CD14-positive monocyte (primary cell): ENCODE measurements around the gene TLCD2. TPM values are rescaled to one million over a fixed set of nuclear protein-coding genes. Genes with fewer than 3 reads are reported as not detected.
"Not testable (repeated sequence)": the region's sequence is repeated elsewhere in the genome, so short reads cannot be mapped to it uniquely, and the experiment has no call there.

Experiments
- DNase-seq, 3 donors: peaks; one replicate each; pipeline ENCODE4 v3.0.0-alpha.2; 2011 to 2022
- H2AFZ ChIP-seq: 2 replicates; pipeline ENCODE4 v1.6.0; 2012; ENCODE audit warnings: mild to moderate bottlenecking, low read depth, low read length, inconsistent platforms; ENCODE audit not compliant: insufficient read depth, poor library complexity, severe bottlenecking
- H3K27ac ChIP-seq, 2 donors: 1 replicate in 1 of 2; 2 replicates in 1 of 2; pipeline ENCODE4 v1.5.1; 2012 to 2013; ENCODE audit warnings: low read length in 2 of 2, control low read depth in 1 of 2, inconsistent platforms in 1 of 2, low read depth in 1 of 2, mild to moderate bottlenecking in 1 of 2
- H3K27me3 ChIP-seq, 2 donors: one replicate each; pipeline versions ENCODE4 v1.6.0 to v1.6.1; 2011 to 2013; ENCODE audit warnings: low read length in 2 of 2; ENCODE audit not compliant: control insufficient read depth in 2 of 2, insufficient read depth in 2 of 2
- H3K36me3 ChIP-seq, 2 donors: replicated peaks in 1 of 2; 1 replicate in 1 of 2; 2 replicates in 1 of 2; pipeline versions ENCODE4 v1.5.1 to v1.6.1; 2012 to 2013; ENCODE audit warnings: low read length in 2 of 2, control low read depth in 1 of 2, inconsistent platforms in 1 of 2, mild to moderate bottlenecking in 1 of 2; ENCODE audit not compliant: insufficient read depth in 2 of 2, control insufficient read depth in 1 of 2
- H3K4me1 ChIP-seq, 2 donors: 1 replicate in 1 of 2; 2 replicates in 1 of 2; pipeline versions ENCODE4 v1.5.1 to v1.6.1; 2012 to 2013; ENCODE audit warnings: low read length in 2 of 2, control low read depth in 1 of 2, inconsistent platforms in 1 of 2, mild to moderate bottlenecking in 1 of 2, moderate library complexity in 1 of 2; ENCODE audit not compliant: insufficient read depth in 2 of 2, control insufficient read depth in 1 of 2
- H3K4me2 ChIP-seq: replicated peaks from 2 replicates; pipeline ENCODE3; 2012; ENCODE audit warnings: low read length, moderate library complexity, mild to moderate bottlenecking; ENCODE audit not compliant: poor library complexity, severe bottlenecking; ENCODE audit errors: extremely low read depth
- H3K4me3 ChIP-seq, 3 experiments: fragments of 200-600 bp in 1 of 3; sonication (generic) in 1 of 3; replicated peaks in 1 of 3; 1 replicate in 2 of 3; 2 replicates in 1 of 3; pipeline ENCODE4 v1.5.1; 2011 to 2013; ENCODE audit warnings: low read length in 3 of 3, mild to moderate bottlenecking in 3 of 3, control low read depth in 2 of 3, low read depth in 2 of 3, inconsistent platforms in 1 of 3, moderate library complexity in 1 of 3
- H3K79me2 ChIP-seq: 2 replicates; pipeline ENCODE4 v1.6.0; 2012; ENCODE audit warnings: mild to moderate bottlenecking, control low read depth, inconsistent platforms, low read length, moderate library complexity; ENCODE audit not compliant: insufficient read depth
- H3K9ac ChIP-seq: 2 replicates; pipeline ENCODE4 v1.6.0; 2017; ENCODE audit warnings: low read length, mild to moderate bottlenecking; ENCODE audit not compliant: insufficient read depth, poor library complexity, severe bottlenecking
- H3K9me3 ChIP-seq, 2 donors: replicated peaks in 1 of 2; 1 replicate in 1 of 2; 2 replicates in 1 of 2; pipeline versions ENCODE4 v1.5.1 to v1.6.1; 2012 to 2013; ENCODE audit warnings: low read length in 2 of 2, control low read depth in 1 of 2; ENCODE audit not compliant: control insufficient read depth in 1 of 2, insufficient read depth in 1 of 2
- H4K20me1 ChIP-seq: 2 replicates; pipeline ENCODE4 v1.6.0; 2012; ENCODE audit warnings: mild to moderate bottlenecking, low read length, control low read depth, moderate library complexity; ENCODE audit not compliant: insufficient read depth
- H3K27ac Mint-ChIP-seq, 7 donors: one replicate each; pipeline ENCODE4 v1.8.0; 2020; ENCODE audit warnings: mild to moderate bottlenecking in 7 of 7, mixed read lengths in 7 of 7, moderate library complexity in 6 of 7, inconsistent platforms in 2 of 7
- H3K27me3 Mint-ChIP-seq, 3 donors: one replicate each; pipeline ENCODE4 v1.8.0; 2021 to 2022; ENCODE audit warnings: low read depth in 3 of 3, mild to moderate bottlenecking in 3 of 3, mixed read lengths in 3 of 3, moderate library complexity in 3 of 3, inconsistent platforms in 1 of 3
- H3K36me3 Mint-ChIP-seq, 2 donors: one replicate each; pipeline ENCODE4 v1.8.0; 2020; ENCODE audit warnings: mixed read lengths in 2 of 2, inconsistent platforms in 1 of 2, mild to moderate bottlenecking in 1 of 2
- H3K4me1 Mint-ChIP-seq: one replicate; pipeline ENCODE4 v1.8.0; 2020; ENCODE audit warnings: mild to moderate bottlenecking, mixed read lengths
- H3K4me3 Mint-ChIP-seq, 2 donors: one replicate each; pipeline ENCODE4 v1.8.0; 2020; ENCODE audit warnings: mild to moderate bottlenecking in 2 of 2, mixed read lengths in 2 of 2, moderate library complexity in 1 of 2
- H3K9me3 Mint-ChIP-seq, 7 donors: one replicate each; pipeline ENCODE4 v1.8.0; 2020 to 2022; ENCODE audit warnings: mixed read lengths in 7 of 7, mild to moderate bottlenecking in 6 of 7, moderate library complexity in 6 of 7, inconsistent platforms in 2 of 7
- WGBS: methylation state at CpG from one replicate; pipeline ENCODE4 v1.1.5; 2013; ENCODE audit warnings: missing lambda C conversion rate; ENCODE audit not compliant: insufficient coverage; 5-methylcytosine and 5-hydroxymethylcytosine counted together
- intact Hi-C, 2 donors: fragments of 100-400 bp; cut with micrococcal nuclease; formaldehyde crosslinking; loops; one replicate each; pipeline versions ENCODE4 v1.15.0 to v1.15.1; 2023
- polyA plus RNA-seq, 3 donors: library from polyadenylated mRNA; depleted of rRNA in 1 of 3; unstranded in 2 of 3; stranded (reverse) in 1 of 3; fragments of 300-500 nt in 2 of 3; fragments of >200 nt in 1 of 3; fragmentation: Illumina TruSeq in 2 of 3; gene quantifications; 1 replicate in 2 of 3; 2 replicates in 1 of 3; pipeline ENCODE4 v1.2.3, GENCODE V29; 2012 to 2021
- TF ChIP-seq, protein P1 (sequence below): fragments of 200-600 bp; IDR thresholded peaks from one replicate; pipeline ENCODE4 v1.8.0; 2022; ENCODE audit warnings: antibody characterized with exemption, mild to moderate bottlenecking

TLCD2 gene
- polyA plus RNA-seq, 3 donors = 0.03 TPM; not detected in 2

- Histone ChIP-seq H3K9ac (no peak overlapping the region), H3K36me3 (peaks cover 77 to 82% of the 10 kb centered on the region in 2 donors), H4K20me1 (peaks cover 48% of the 10 kb centered on the region), H2AFZ (no peak overlapping the region), H3K9me3 (no peaks in the 10 kb centered on the region), H3K4me3 (no peak overlapping the region), H3K79me2 (no peaks in the 10 kb centered on the region), H3K27ac (no peak overlapping the region), H3K4me2 (no peak overlapping the region), H3K27me3 (no peaks in the 10 kb centered on the region), H3K4me1 (peaks cover 13 to 18% of the 10 kb centered on the region in 2 donors)
- H3K27me3 Mint-ChIP-seq = no peaks in the 10 kb centered on the region
- 100% methylated on average over 8 of the region's 14 CpGs for WGBS
- peaks cover 12% of the 10 kb centered on the region for H3K4me1 Mint-ChIP-seq
- peak overlapping the region in 1 of 7 donors; percentile 13 for H3K27ac Mint-ChIP-seq
- peak overlapping the region in 1 of 2 donors; percentile 42 for H3K4me3 Mint-ChIP-seq
- no peak for DNase-seq
- TF ChIP-seq, protein P1, sequence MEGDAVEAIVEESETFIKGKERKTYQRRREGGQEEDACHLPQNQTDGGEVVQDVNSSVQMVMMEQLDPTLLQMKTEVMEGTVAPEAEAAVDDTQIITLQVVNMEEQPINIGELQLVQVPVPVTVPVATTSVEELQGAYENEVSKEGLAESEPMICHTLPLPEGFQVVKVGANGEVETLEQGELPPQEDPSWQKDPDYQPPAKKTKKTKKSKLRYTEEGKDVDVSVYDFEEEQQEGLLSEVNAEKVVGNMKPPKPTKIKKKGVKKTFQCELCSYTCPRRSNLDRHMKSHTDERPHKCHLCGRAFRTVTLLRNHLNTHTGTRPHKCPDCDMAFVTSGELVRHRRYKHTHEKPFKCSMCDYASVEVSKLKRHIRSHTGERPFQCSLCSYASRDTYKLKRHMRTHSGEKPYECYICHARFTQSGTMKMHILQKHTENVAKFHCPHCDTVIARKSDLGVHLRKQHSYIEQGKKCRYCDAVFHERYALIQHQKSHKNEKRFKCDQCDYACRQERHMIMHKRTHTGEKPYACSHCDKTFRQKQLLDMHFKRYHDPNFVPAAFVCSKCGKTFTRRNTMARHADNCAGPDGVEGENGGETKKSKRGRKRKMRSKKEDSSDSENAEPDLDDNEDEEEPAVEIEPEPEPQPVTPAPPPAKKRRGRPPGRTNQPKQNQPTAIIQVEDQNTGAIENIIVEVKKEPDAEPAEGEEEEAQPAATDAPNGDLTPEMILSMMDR = no peak
- peaks cover 72 to 83% of the 10 kb centered on the region in 2 donors for H3K36me3 Mint-ChIP-seq
- no peaks in the 10 kb centered on the region for H3K9me3 Mint-ChIP-seq
- intact Hi-C loops = no loop called here
Measured at GRCh38 chr17:1653735-1654134, 56.4 kb downstream of the TLCD2 start.

- H3K79me2 ChIP-seq, DNase-seq, H3K9me3 Mint-ChIP-seq, H3K4me3 ChIP-seq, H3K9ac ChIP-seq, H3K27me3 Mint-ChIP-seq, H3K4me2 ChIP-seq, H3K9me3 ChIP-seq, H3K27ac ChIP-seq, H3K27me3 ChIP-seq, H3K4me3 Mint-ChIP-seq, H2AFZ ChIP-seq, intact Hi-C loops, H3K27ac Mint-ChIP-seq: not testable (repeated sequence)
- peaks cover 63 to 75% of the 10 kb centered on the region in 2 donors for H3K36me3 Mint-ChIP-seq
- peaks cover 68 to 73% of the 10 kb centered on the region in 2 donors for H3K36me3 ChIP-seq
- WGBS = 100% methylated on average over 3 of the region's 7 CpGs
- peaks cover 21 to 27% of the 10 kb centered on the region in 2 donors for H3K4me1 ChIP-seq
- H4K20me1 ChIP-seq = peaks cover 39% of the 10 kb centered on the region
- peaks cover 18% of the 10 kb centered on the region for H3K4me1 Mint-ChIP-seq
Measured at GRCh38 chr17:1652794-1653193, 57.4 kb downstream of the TLCD2 start.

Other genes with a start within 250 kb of the TLCD2 start
- 1 to 10 TPM; 2.5 to 9.5 (median 3.1) TPM for gene MYO1C, start 217.7 kb downstream of the TLCD2 start, polyA plus RNA-seq
- gene INPP5K, start 193.8 kb downstream of the TLCD2 start, polyA plus RNA-seq = 10 to 100 TPM; 50.3 to 58.7 (median 53.0) TPM
- gene PITPNA, start 147.6 kb downstream of the TLCD2 start, polyA plus RNA-seq = 10 to 100 TPM; 43.5 to 46.4 (median 45.0) TPM
- 100 to 1,000 TPM; 115 to 151 (median 117) TPM for gene SLC43A2, start 81.5 kb downstream of the TLCD2 start, polyA plus RNA-seq
- gene SCARF1, start 64.6 kb downstream of the TLCD2 start, polyA plus RNA-seq = 10 to 100 TPM in 1 of 3 donors, 1 to 10 TPM in 2; 5.2 to 23.4 (median 6.3) TPM
- gene RILP, start 60.5 kb downstream of the TLCD2 start, polyA plus RNA-seq = 10 to 100 TPM; 23.8 to 49.5 (median 49.4) TPM
- 100 to 1,000 TPM in 1 of 3 donors, 10 to 100 TPM in 2; 53.3 to 128 (median 78.0) TPM for gene PRPF8, start 25.5 kb downstream of the TLCD2 start, polyA plus RNA-seq
- 10 to 100 TPM in 1 of 3 donors, 1 to 10 TPM in 2; 6.2 to 45.4 (median 8.8) TPM for gene WDR81, start 14.3 kb upstream of the TLCD2 start, polyA plus RNA-seq
- 1 to 10 TPM in 1 of 3 donors, under 1 TPM in 2; 0.75 to 1.5 (median 0.79) TPM for gene SERPINF2, start 32.5 kb upstream of the TLCD2 start, polyA plus RNA-seq
- 1 to 10 TPM; 6.7 to 9.9 (median 8.0) TPM for gene SERPINF1, start 51.7 kb upstream of the TLCD2 start, polyA plus RNA-seq
- 1 to 10 TPM; 3.2 to 7.6 (median 6.1) TPM for gene SMYD4, start 119.5 kb upstream of the TLCD2 start, polyA plus RNA-seq
- gene RPA1, start 119.6 kb upstream of the TLCD2 start, polyA plus RNA-seq = 10 to 100 TPM; 18.5 to 27.4 (median 23.8) TPM